HG02840 (cell line): ENCODE data around the gene TSPAN10.

Source experiments
- ATAC-seq: cut with Tn5 transposase; IDR thresholded peaks from one replicate; pipeline ENCODE4 v1.9.1; 2021; ENCODE audit warnings: mild to moderate bottlenecking, moderate library complexity, moderate number of reproducible peaks; ENCODE audit not compliant: unreplicated experiment, low FRiP score

Gene TSPAN10

GRCh38 chr17:81684442-81684911 is 47.5 kb downstream of the TSPAN10 start:
- no peak for ATAC-seq

GRCh38 chr17:81685108-81685507 is 48.1 kb downstream of the TSPAN10 start:
- no peak for ATAC-seq

- ATAC-seq = no peak
Measured at GRCh38 chr17:81686614-81687013, 49.6 kb downstream of the TSPAN10 start.

- no peak for ATAC-seq
Measured at GRCh38 chr17:81687770-81688541, 51.0 kb downstream of the TSPAN10 start.

- ATAC-seq = no peak
Measured at GRCh38 chr17:81688616-81689015, 51.6 kb downstream of the TSPAN10 start.

- ATAC-seq = no peak
Measured at GRCh38 chr17:81690066-81690465, 53.1 kb downstream of the TSPAN10 start.

GRCh38 chr17:81690549-81690948 is 53.6 kb downstream of the TSPAN10 start:
- no peak for ATAC-seq

GRCh38 chr17:81691196-81691595 is 54.2 kb downstream of the TSPAN10 start:
- ATAC-seq = no peak

- ATAC-seq = no peak
Measured at GRCh38 chr17:81691608-81692007, 54.6 kb downstream of the TSPAN10 start.

GRCh38 chr17:81693509-81694210 is 56.7 kb downstream of the TSPAN10 start:
- ATAC-seq = no peak

GRCh38 chr17:81694810-81695209 is 57.8 kb downstream of the TSPAN10 start:
- no peak for ATAC-seq

GRCh38 chr17:81695211-81695610 is 58.2 kb downstream of the TSPAN10 start:
- ATAC-seq = no peak

GRCh38 chr17:81695801-81696200 is 58.8 kb downstream of the TSPAN10 start:
- ATAC-seq = no peak

GRCh38 chr17:81696218-81696941 is 59.4 kb downstream of the TSPAN10 start:
- ATAC-seq = no peak

- no peak for ATAC-seq
Measured at GRCh38 chr17:81697261-81698044, 60.5 kb downstream of the TSPAN10 start.
